HepG2 (cell line): Measurements from ENCODE around the gene NUP107. TPM values are rescaled to one million over a fixed set of nuclear protein-coding genes. Genes with fewer than 3 reads are reported as not detected.

Experiments used
- ATAC-seq: fragments of 200-7000 bp; cut with Tn5 transposase; 3 replicates; pipeline ENCODE4 v1.9.1; 2020; ENCODE audit warnings: mild to moderate bottlenecking, moderate library complexity
- BruUV-seq: library from RNA; stranded (reverse); fragments of 400-500 nt; replicated peaks from 2 replicates; lab custom pipeline; 2021; lab: Mats Ljungman, UMichigan
- CTCF ChIA-PET: fragments of 300-600 bp; formaldehyde crosslinking; extraction: SDS; loops from one replicate; lab custom pipeline; 2021; ENCODE audit warnings: low total read pairs, inconsistent platforms, low intra/inter-chr PET ratio; lab: Yijun Ruan, JAX
- POLR2A ChIA-PET: fragments of 350-600 bp; sonication (Branson Sonifier 250); formaldehyde crosslinking; loops from one replicate; lab custom pipeline; 2020; ENCODE audit warnings: antibody characterized with exemption, inconsistent platforms; lab: Yijun Ruan, JAX
- DNase-seq: peaks from one replicate; pipeline ENCODE4 v3.0.0-alpha.2; 2015; ENCODE audit warnings: low spot score
- FAIRE-seq: peaks from 3 replicates; lab custom pipeline; 2011; peaks lifted over from hg19 to GRCh38; lab: Jason Lieb, UNC
- H2AFZ ChIP-seq: one replicate; pipeline ENCODE4 v1.6.1; 2011; ENCODE audit warnings: low read length, inconsistent platforms
- H3K27ac ChIP-seq: fragments of 300-600 bp; 3 replicates; pipeline ENCODE4 v1.8.0; 2011; ENCODE audit warnings: mixed run types, mild to moderate bottlenecking, mixed read lengths, low read length, inconsistent platforms; ENCODE audit not compliant: insufficient read depth; ENCODE audit errors: extremely low read length
- H3K27me3 ChIP-seq, 2 experiments: fragments of 200-600 bp in 1 of 2; 2 replicates in 1 of 2; 3 replicates in 1 of 2; pipeline versions ENCODE4 v1.6.0 to v1.8.0; 2011; ENCODE audit warnings: low read length in 2 of 2, mild to moderate bottlenecking in 2 of 2, moderate library complexity in 2 of 2, inconsistent platforms in 1 of 2; ENCODE audit not compliant: insufficient read depth in 2 of 2, control insufficient read depth in 1 of 2
- H3K36me3 ChIP-seq, 2 experiments: fragments of 200-600 bp in 1 of 2; replicated peaks in 1 of 2; 2 replicates in 1 of 2; 3 replicates in 1 of 2; pipeline versions ENCODE4 v1.5.1 to v1.8.0; 2011; ENCODE audit warnings: low read length in 2 of 2, inconsistent platforms in 1 of 2; ENCODE audit not compliant: insufficient read depth in 2 of 2, control insufficient read depth in 1 of 2
- H3K4me1 ChIP-seq: 2 replicates; pipeline ENCODE4 v1.5.1; 2012; ENCODE audit warnings: low read length, inconsistent platforms; ENCODE audit not compliant: insufficient read depth
- H3K4me2 ChIP-seq: 2 replicates; pipeline ENCODE4 v1.6.0; 2011; ENCODE audit warnings: low read depth, low read length, inconsistent platforms
- H3K4me3 ChIP-seq, 3 experiments: fragments of 200-600 bp in 1 of 3; sonication (generic), shearing (Covaris generic) in 1 of 3; replicated peaks in 1 of 3; 2 replicates each; pipeline ENCODE4 v1.5.1; 2011 to 2016; ENCODE audit warnings: low read length in 3 of 3, inconsistent platforms in 2 of 3, low read depth in 2 of 3, mild to moderate bottlenecking in 2 of 3, control low read depth in 1 of 3, mixed read lengths in 1 of 3; ENCODE audit not compliant: insufficient read depth in 1 of 3
- H3K79me2 ChIP-seq: one replicate; pipeline ENCODE4 v1.6.1; 2011; ENCODE audit warnings: low read length, inconsistent platforms; ENCODE audit not compliant: insufficient read depth
- H3K9ac ChIP-seq: 2 replicates; pipeline ENCODE4 v1.6.0; 2011; ENCODE audit warnings: mild to moderate bottlenecking, low read depth, low read length, inconsistent platforms; ENCODE audit not compliant: insufficient read depth
- H3K9me3 ChIP-seq: 2 replicates; pipeline ENCODE4 v1.5.1; 2012; ENCODE audit warnings: mild to moderate bottlenecking, low read length
- H4K20me1 ChIP-seq: 2 replicates; pipeline ENCODE4 v1.6.0; 2011; ENCODE audit warnings: inconsistent platforms, mild to moderate bottlenecking, low read length, moderate library complexity; ENCODE audit not compliant: insufficient read depth
- ATRX ChIP-seq: sonication (generic); formaldehyde crosslinking; IDR thresholded peaks from 2 replicates; pipeline ENCODE4 v1.4.0; 2020; ENCODE audit warnings: missing genetic modification reagents, borderline replicate concordance
- EHMT2 ChIP-seq: fragments of 200-600 bp; sonication (generic); IDR thresholded peaks from 2 replicates; pipeline ENCODE4 v1.7.0; 2017; ENCODE audit warnings: antibody characterized with exemption, low read depth, low read length, borderline replicate concordance
- KLF11 ChIP-seq: IDR thresholded peaks from 2 replicates; pipeline ENCODE4 v1.6.1; 2016; ENCODE audit warnings: missing compliant biosample characterization
- RXRA ChIP-seq: sonication (generic); formaldehyde crosslinking; IDR thresholded peaks from 2 replicates; pipeline ENCODE4 v1.5.1; 2020; ENCODE audit warnings: missing genetic modification reagents
- SYNCRIP ChIP-seq: fragments of 200-400 bp; formaldehyde crosslinking; IDR thresholded peaks from 2 replicates; pipeline ENCODE4 v1.6.1; 2018; ENCODE audit warnings: mild to moderate bottlenecking, low read depth, low read length; ENCODE audit not compliant: insufficient read depth
- ZNF230 ChIP-seq: sonication (generic); formaldehyde crosslinking; IDR thresholded peaks from 2 replicates; pipeline ENCODE4 v1.4.0; 2020; ENCODE audit warnings: mild to moderate bottlenecking, missing genetic modification reagents
- ZNF296 ChIP-seq: sonication (generic); formaldehyde crosslinking; conservative IDR thresholded peaks from 2 replicates; pipeline ENCODE4 v1.5.0; 2020; ENCODE audit warnings: mild to moderate bottlenecking, missing genetic modification reagents
- ZNF432 ChIP-seq: sonication (generic); formaldehyde crosslinking; IDR thresholded peaks from 2 replicates; pipeline ENCODE4 v1.5.0; 2020; ENCODE audit warnings: missing genetic modification reagents, mild to moderate bottlenecking, borderline replicate concordance
- ZNF616 ChIP-seq: sonication (generic); formaldehyde crosslinking; IDR thresholded peaks from 2 replicates; pipeline ENCODE4 v1.5.0; 2020; ENCODE audit warnings: low read depth, mild to moderate bottlenecking, missing genetic modification reagents
- ZNF749 ChIP-seq: sonication (generic); formaldehyde crosslinking; IDR thresholded peaks from 2 replicates; pipeline ENCODE4 v1.8.0; 2022; ENCODE audit warnings: mild to moderate bottlenecking, missing genetic modification reagents, moderate library complexity, borderline replicate concordance
- ZNF790 ChIP-seq: sonication (generic); formaldehyde crosslinking; IDR thresholded peaks from 2 replicates; pipeline ENCODE4 v1.8.0; 2022; ENCODE audit warnings: missing genetic modification reagents, mild to moderate bottlenecking, borderline replicate concordance
- WGBS: methylation state at CpG from one replicate; pipeline ENCODE4 v1.1.6; 2017; ENCODE audit warnings: low lambda C conversion rate; 5-methylcytosine and 5-hydroxymethylcytosine counted together
- in situ Hi-C: cut with HindIII; loops from 2 replicates; pipeline ENCODE4 v1.10.0; 2017; ENCODE audit warnings: low pct_unique_long_range_greater_than_20kb; ENCODE audit not compliant: extremely low pct_ligation_motif_present
- intact Hi-C: fragments of 100-400 bp; cut with micrococcal nuclease; formaldehyde crosslinking; loops from one replicate; pipeline ENCODE4 v1.10.0; 2022; ENCODE audit not compliant: unreplicated experiment
- polyA plus RNA-seq, 8 experiments: library from polyadenylated mRNA; depleted of rRNA in 3 of 8; stranded (reverse) in 7 of 8; unstranded in 1 of 8; fragments of >200 nt; fragmentation: Illumina TruSeq in 4 of 8; extraction: Trizol in 4 of 8; gene quantifications; 2 replicates each; pipeline versions ENCODE4 v1.2.1 to v1.2.3, GENCODE V29; 2011 to 2016; ENCODE audit warnings: low read depth in 4 of 8, missing spikeins in 1 of 8, mixed read lengths in 1 of 8; ENCODE audit not compliant: insufficient read depth in 1 of 8
- total RNA-seq, 5 experiments: library from RNA; depleted of rRNA; stranded (reverse); fragments of >200 nt; fragmentation: Illumina TruSeq; extraction: Trizol; gene quantifications; 2 replicates each; pipeline ENCODE4 v1.2.3, GENCODE V29; 2016; ENCODE audit warnings: low read depth in 1 of 5
- TF ChIP-seq, protein P1 (sequence below): sonication (generic); formaldehyde crosslinking; IDR thresholded peaks from 2 replicates; pipeline ENCODE4 v1.4.0; 2020; ENCODE audit warnings: missing genetic modification reagents
- TF ChIP-seq, protein P2 (sequence below): sonication (generic); formaldehyde crosslinking; conservative IDR thresholded peaks from 2 replicates; pipeline ENCODE4 v1.8.0; 2022; ENCODE audit warnings: low read depth, missing genetic modification reagents
- TF ChIP-seq, protein P3 (sequence below): sonication (generic); formaldehyde crosslinking; IDR thresholded peaks from 2 replicates; pipeline ENCODE4 v1.4.0; 2020; ENCODE audit warnings: low read depth, mild to moderate bottlenecking, missing genetic modification reagents
- TF ChIP-seq, protein P4 (sequence below): sonication (generic); formaldehyde crosslinking; conservative IDR thresholded peaks from 2 replicates; pipeline ENCODE4 v1.4.0; 2020; ENCODE audit warnings: missing genetic modification reagents
- TF ChIP-seq, protein P5 (sequence below): sonication (generic); formaldehyde crosslinking; IDR thresholded peaks from 2 replicates; pipeline ENCODE4 v1.8.1; 2023; ENCODE audit warnings: mild to moderate bottlenecking, missing genetic modification reagents

The NUP107 gene
- total and polyA plus RNA-seq, 2 of the 13 experiments (the other 11 are each of a cell fraction or from before 2014, with no cell fraction given), result 54.7 to 100 TPM

DNA sequence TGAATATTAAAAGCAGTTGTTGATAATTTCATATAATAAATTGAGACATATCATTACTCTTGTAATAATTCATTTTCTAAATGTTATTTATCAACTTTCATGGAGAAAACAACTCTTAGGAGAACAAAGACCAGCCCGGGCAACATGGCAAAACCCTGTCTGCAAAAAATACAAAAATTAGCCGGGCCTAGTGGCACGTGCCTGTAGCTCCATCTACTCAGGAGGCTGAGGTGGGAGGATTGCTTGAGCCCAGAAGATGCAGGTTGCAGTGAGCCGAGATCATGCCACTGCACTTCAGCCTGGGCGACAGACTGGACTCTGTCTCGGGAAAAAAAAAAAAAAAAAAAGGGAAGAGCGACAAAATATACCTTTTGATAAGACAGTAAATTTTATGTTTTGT is 80.4 kb downstream of the NUP107 start:
- FAIRE-seq (no peak), DNase-seq (no peak), ATAC-seq (no peak)
- 96% methylated on average over 7 of the region's 7 CpGs for WGBS
- H3K79me2 ChIP-seq, result no peaks in the 10 kb centered on the region
- no peaks in the 10 kb centered on the region for H3K27me3 ChIP-seq
- no peak overlapping the region for H3K4me3 ChIP-seq
- H3K9me3 ChIP-seq, result no peaks in the 10 kb centered on the region
- no peaks in the 10 kb centered on the region for H4K20me1 ChIP-seq
- in situ Hi-C loops (no loop called here), intact Hi-C loops (no loop called here)
- CTCF ChIA-PET, result no interaction called here
- no peak overlapping the region for H3K9ac ChIP-seq
- no peak overlapping the region for H2AFZ ChIP-seq
- H3K27ac ChIP-seq, result no peak overlapping the region
- H3K4me2 ChIP-seq, result no peak overlapping the region
- no TSS peak for BruUV-seq
- peaks cover 5 to 27% of the 10 kb centered on the region in 2 experiments; a peak in 3 of 5 replicates for H3K36me3 ChIP-seq
- peaks cover 1% of the 10 kb centered on the region for H3K4me1 ChIP-seq
- POLR2A ChIA-PET, result no interaction called here
- TF ChIP-seq ATRX (CRISPR knock-in tag), result no peak
- no peak for TF ChIP-seq EHMT2
- TF ChIP-seq ZNF790, result no peak
- no peak for TF ChIP-seq ZNF616 (CRISPR knock-in tag)
- TF ChIP-seq, protein P1, sequence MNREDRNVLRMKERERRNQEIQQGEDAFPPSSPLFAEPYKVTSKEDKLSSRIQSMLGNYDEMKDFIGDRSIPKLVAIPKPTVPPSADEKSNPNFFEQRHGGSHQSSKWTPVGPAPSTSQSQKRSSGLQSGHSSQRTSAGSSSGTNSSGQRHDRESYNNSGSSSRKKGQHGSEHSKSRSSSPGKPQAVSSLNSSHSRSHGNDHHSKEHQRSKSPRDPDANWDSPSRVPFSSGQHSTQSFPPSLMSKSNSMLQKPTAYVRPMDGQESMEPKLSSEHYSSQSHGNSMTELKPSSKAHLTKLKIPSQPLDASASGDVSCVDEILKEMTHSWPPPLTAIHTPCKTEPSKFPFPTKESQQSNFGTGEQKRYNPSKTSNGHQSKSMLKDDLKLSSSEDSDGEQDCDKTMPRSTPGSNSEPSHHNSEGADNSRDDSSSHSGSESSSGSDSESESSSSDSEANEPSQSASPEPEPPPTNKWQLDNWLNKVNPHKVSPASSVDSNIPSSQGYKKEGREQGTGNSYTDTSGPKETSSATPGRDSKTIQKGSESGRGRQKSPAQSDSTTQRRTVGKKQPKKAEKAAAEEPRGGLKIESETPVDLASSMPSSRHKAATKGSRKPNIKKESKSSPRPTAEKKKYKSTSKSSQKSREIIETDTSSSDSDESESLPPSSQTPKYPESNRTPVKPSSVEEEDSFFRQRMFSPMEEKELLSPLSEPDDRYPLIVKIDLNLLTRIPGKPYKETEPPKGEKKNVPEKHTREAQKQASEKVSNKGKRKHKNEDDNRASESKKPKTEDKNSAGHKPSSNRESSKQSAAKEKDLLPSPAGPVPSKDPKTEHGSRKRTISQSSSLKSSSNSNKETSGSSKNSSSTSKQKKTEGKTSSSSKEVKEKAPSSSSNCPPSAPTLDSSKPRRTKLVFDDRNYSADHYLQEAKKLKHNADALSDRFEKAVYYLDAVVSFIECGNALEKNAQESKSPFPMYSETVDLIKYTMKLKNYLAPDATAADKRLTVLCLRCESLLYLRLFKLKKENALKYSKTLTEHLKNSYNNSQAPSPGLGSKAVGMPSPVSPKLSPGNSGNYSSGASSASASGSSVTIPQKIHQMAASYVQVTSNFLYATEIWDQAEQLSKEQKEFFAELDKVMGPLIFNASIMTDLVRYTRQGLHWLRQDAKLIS (CRISPR knock-in tag), result no peak
- TF ChIP-seq, protein P2, sequence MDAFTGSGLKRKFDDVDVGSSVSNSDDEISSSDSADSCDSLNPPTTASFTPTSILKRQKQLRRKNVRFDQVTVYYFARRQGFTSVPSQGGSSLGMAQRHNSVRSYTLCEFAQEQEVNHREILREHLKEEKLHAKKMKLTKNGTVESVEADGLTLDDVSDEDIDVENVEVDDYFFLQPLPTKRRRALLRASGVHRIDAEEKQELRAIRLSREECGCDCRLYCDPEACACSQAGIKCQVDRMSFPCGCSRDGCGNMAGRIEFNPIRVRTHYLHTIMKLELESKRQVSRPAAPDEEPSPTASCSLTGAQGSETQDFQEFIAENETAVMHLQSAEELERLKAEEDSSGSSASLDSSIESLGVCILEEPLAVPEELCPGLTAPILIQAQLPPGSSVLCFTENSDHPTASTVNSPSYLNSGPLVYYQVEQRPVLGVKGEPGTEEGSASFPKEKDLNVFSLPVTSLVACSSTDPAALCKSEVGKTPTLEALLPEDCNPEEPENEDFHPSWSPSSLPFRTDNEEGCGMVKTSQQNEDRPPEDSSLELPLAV (CRISPR knock-in tag), result no peak
- TF ChIP-seq, protein P3, sequence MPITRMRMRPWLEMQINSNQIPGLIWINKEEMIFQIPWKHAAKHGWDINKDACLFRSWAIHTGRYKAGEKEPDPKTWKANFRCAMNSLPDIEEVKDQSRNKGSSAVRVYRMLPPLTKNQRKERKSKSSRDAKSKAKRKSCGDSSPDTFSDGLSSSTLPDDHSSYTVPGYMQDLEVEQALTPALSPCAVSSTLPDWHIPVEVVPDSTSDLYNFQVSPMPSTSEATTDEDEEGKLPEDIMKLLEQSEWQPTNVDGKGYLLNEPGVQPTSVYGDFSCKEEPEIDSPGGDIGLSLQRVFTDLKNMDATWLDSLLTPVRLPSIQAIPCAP (CRISPR knock-in tag), result no peak
- TF ChIP-seq, protein P4, sequence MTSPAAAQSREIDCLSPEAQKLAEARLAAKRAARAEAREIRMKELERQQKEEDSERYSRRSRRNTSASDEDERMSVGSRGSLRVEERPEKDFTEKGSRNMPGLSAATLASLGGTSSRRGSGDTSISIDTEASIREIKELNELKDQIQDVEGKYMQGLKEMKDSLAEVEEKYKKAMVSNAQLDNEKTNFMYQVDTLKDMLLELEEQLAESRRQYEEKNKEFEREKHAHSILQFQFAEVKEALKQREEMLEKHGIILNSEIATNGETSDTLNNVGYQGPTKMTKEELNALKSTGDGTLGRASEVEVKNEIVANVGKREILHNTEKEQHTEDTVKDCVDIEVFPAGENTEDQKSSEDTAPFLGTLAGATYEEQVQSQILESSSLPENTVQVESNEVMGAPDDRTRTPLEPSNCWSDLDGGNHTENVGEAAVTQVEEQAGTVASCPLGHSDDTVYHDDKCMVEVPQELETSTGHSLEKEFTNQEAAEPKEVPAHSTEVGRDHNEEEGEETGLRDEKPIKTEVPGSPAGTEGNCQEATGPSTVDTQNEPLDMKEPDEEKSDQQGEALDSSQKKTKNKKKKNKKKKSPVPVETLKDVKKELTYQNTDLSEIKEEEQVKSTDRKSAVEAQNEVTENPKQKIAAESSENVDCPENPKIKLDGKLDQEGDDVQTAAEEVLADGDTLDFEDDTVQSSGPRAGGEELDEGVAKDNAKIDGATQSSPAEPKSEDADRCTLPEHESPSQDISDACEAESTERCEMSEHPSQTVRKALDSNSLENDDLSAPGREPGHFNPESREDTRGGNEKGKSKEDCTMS (CRISPR knock-in tag), result no peak
- TF ChIP-seq ZNF296 (CRISPR knock-in tag), result no peak
- no peak for TF ChIP-seq ZNF432 (CRISPR knock-in tag)
- TF ChIP-seq RXRA (CRISPR knock-in tag), result no peak
- no peak for TF ChIP-seq ZNF230
- no peak for TF ChIP-seq KLF11 (CRISPR knock-in tag)
- no peak for TF ChIP-seq SYNCRIP
- TF ChIP-seq ZNF749 (CRISPR knock-in tag), result no peak
- TF ChIP-seq, protein P5, sequence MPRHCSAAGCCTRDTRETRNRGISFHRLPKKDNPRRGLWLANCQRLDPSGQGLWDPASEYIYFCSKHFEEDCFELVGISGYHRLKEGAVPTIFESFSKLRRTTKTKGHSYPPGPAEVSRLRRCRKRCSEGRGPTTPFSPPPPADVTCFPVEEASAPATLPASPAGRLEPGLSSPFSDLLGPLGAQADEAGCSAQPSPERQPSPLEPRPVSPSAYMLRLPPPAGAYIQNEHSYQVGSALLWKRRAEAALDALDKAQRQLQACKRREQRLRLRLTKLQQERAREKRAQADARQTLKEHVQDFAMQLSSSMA, result no peak
